IMR-90 (cell line): ENCODE measurements around the gene CTNNA2. TPM values are rescaled to one million over a fixed set of nuclear protein-coding genes. Genes with fewer than 3 reads are reported as not detected.

ENCODE experiments used
- ATAC-seq: fragments of 200-7000 bp; cut with Tn5 transposase; 2 replicates; pipeline ENCODE4 v1.9.1; 2020; ENCODE audit warnings: low read depth, mild to moderate bottlenecking, moderate library complexity
- BruUV-seq: library from RNA; stranded (reverse); fragments of 400-500 nt; replicated peaks from 2 replicates; lab custom pipeline; 2021; lab: Mats Ljungman, UMichigan
- CTCF ChIA-PET: fragments of 300-600 bp; formaldehyde crosslinking; extraction: SDS; loops from one replicate; lab custom pipeline; 2021; ENCODE audit warnings: antibody characterized with exemption; lab: Yijun Ruan, JAX
- POLR2A ChIA-PET: fragments of 300-600 bp; sonication (Branson Sonifier 250); formaldehyde crosslinking; loops from one replicate; lab custom pipeline; 2022; ENCODE audit warnings: antibody characterized with exemption; ENCODE audit not compliant: unreplicated experiment; lab: Charles Lee
- DNase-seq: peaks from one replicate; pipeline ENCODE4 v3.0.0; 2013
- H2AFZ ChIP-seq: replicated peaks from 2 replicates; pipeline ENCODE3; 2013; ENCODE audit warnings: low read length, mild to moderate bottlenecking; ENCODE audit not compliant: poor library complexity
- H2AK5ac ChIP-seq: 2 replicates; pipeline ENCODE4 v1.6.1; 2013; ENCODE audit warnings: low read depth, low read length, inconsistent platforms
- H2AK9ac ChIP-seq: replicated peaks from 2 replicates; pipeline ENCODE3; 2013; ENCODE audit warnings: mild to moderate bottlenecking, low read depth, low read length, moderate library complexity; ENCODE audit not compliant: poor library complexity
- H2BK120ac ChIP-seq: 2 replicates; pipeline ENCODE4 v1.6.1; 2013; ENCODE audit warnings: low read depth, low read length, inconsistent platforms
- H2BK15ac ChIP-seq: 3 replicates; pipeline ENCODE4 v1.6.1; 2013; ENCODE audit warnings: low read depth, low read length, inconsistent platforms
- H2BK20ac ChIP-seq: 2 replicates; pipeline ENCODE4 v1.6.1; 2013; ENCODE audit warnings: low read depth, mild to moderate bottlenecking, inconsistent platforms, low read length, moderate library complexity
- H2BK5ac ChIP-seq: 2 replicates; pipeline ENCODE4 v1.6.1; 2013; ENCODE audit warnings: mild to moderate bottlenecking, low read depth, low read length, inconsistent platforms; ENCODE audit not compliant: poor library complexity, severe bottlenecking
- H3K14ac ChIP-seq: replicated peaks from 2 replicates; pipeline ENCODE4 v1.6.1; 2013; ENCODE audit warnings: low read depth, low read length, inconsistent platforms
- H3K18ac ChIP-seq: 2 replicates; pipeline ENCODE4 v1.6.1; 2013; ENCODE audit warnings: low read depth, low read length, control low read depth
- H3K23ac ChIP-seq: 2 replicates; pipeline ENCODE4 v1.6.1; 2013; ENCODE audit warnings: low read depth, low read length, inconsistent platforms
- H3K27ac ChIP-seq: 2 replicates; pipeline ENCODE4 v1.5.1; 2013; ENCODE audit warnings: mild to moderate bottlenecking, control low read depth, low read length; ENCODE audit not compliant: insufficient read depth
- H3K27me3 ChIP-seq: 2 replicates; pipeline ENCODE4 v1.6.1; 2013; ENCODE audit warnings: low read length; ENCODE audit not compliant: control insufficient read depth, insufficient read depth
- H3K36me3 ChIP-seq: 2 replicates; pipeline ENCODE4 v1.6.1; 2013; ENCODE audit warnings: low read length, mixed read lengths; ENCODE audit not compliant: control insufficient read depth, insufficient read depth
- H3K4ac ChIP-seq: 2 replicates; pipeline ENCODE4 v1.6.1; 2013; ENCODE audit warnings: low read depth, low read length, inconsistent platforms
- H3K4me1 ChIP-seq: 2 replicates; pipeline ENCODE4 v1.6.1; 2013; ENCODE audit warnings: low read length, mixed read lengths; ENCODE audit not compliant: control insufficient read depth, insufficient read depth
- H3K4me2 ChIP-seq: 2 replicates; pipeline ENCODE4 v1.6.1; 2013; ENCODE audit warnings: low read depth, mild to moderate bottlenecking, control low read depth, low read length, moderate library complexity
- H3K4me3 ChIP-seq: 2 replicates; pipeline ENCODE4 v1.5.1; 2013; ENCODE audit warnings: low read depth, mild to moderate bottlenecking, control low read depth, low read length, moderate library complexity; ENCODE audit not compliant: insufficient read depth
- H3K56ac ChIP-seq: 2 replicates; pipeline ENCODE4 v1.6.1; 2013; ENCODE audit warnings: low read length, inconsistent platforms; ENCODE audit not compliant: insufficient read depth; ENCODE audit errors: extremely low read depth
- H3K79me1 ChIP-seq, 2 experiments: 2 replicates each; pipeline ENCODE4 v1.6.1; 2013; ENCODE audit warnings: low read length in 2 of 2, inconsistent platforms in 1 of 2, low read depth in 1 of 2
- H3K9ac ChIP-seq: 2 replicates; pipeline ENCODE4 v1.6.1; 2013; ENCODE audit warnings: low read depth, low read length, control low read depth
- H3K9me1 ChIP-seq: 2 replicates; pipeline ENCODE4 v1.6.1; 2013; ENCODE audit warnings: low read length, inconsistent platforms; ENCODE audit not compliant: insufficient read depth
- H3K9me3 ChIP-seq: 2 replicates; pipeline ENCODE4 v1.6.1; 2013; ENCODE audit warnings: low read length; ENCODE audit not compliant: control insufficient read depth, insufficient read depth
- H4K20me1 ChIP-seq: 2 replicates; pipeline ENCODE4 v1.6.1; 2013; ENCODE audit warnings: low read length, inconsistent platforms; ENCODE audit not compliant: insufficient read depth
- H4K5ac ChIP-seq: 2 replicates; pipeline ENCODE4 v1.6.1; 2013; ENCODE audit warnings: mild to moderate bottlenecking, low read depth, low read length, control low read depth
- H4K8ac ChIP-seq, 2 experiments: 2 replicates each; pipeline ENCODE4 v1.6.1; 2013; ENCODE audit warnings: low read depth in 2 of 2, low read length in 2 of 2, control low read depth in 1 of 2, inconsistent platforms in 1 of 2
- H4K91ac ChIP-seq: 2 replicates; pipeline ENCODE4 v1.6.1; 2013; ENCODE audit warnings: low read depth, low read length, inconsistent platforms; ENCODE audit not compliant: insufficient read depth
- BHLHE40 ChIP-seq: fragments of 150-350 bp; IDR thresholded peaks from 2 replicates; pipeline ENCODE4 v1.6.1; 2016; ENCODE audit warnings: mild to moderate bottlenecking, low read depth, low read length
- CEBPB ChIP-seq: IDR thresholded peaks from 2 replicates; pipeline ENCODE4 v1.6.1; 2012; ENCODE audit warnings: low read depth, low read length, improper control_type of control experiment
- CHD1 ChIP-seq: IDR thresholded peaks from 2 replicates; pipeline ENCODE4 v1.6.1; 2012; ENCODE audit warnings: low read depth, low read length, improper control_type of control experiment
- FOS ChIP-seq: fragments of 150-350 bp; IDR thresholded peaks from 2 replicates; pipeline ENCODE4 v1.6.1; 2016; ENCODE audit warnings: low read depth, low read length
- MAFK ChIP-seq: IDR thresholded peaks from 2 replicates; pipeline ENCODE4 v1.6.1; 2012; ENCODE audit warnings: low read depth, low read length, improper control_type of control experiment
- MAZ ChIP-seq: IDR thresholded peaks from 2 replicates; pipeline ENCODE4 v1.6.1; 2012; ENCODE audit warnings: low read depth, mild to moderate bottlenecking, low read length, improper control_type of control experiment, moderate library complexity, borderline replicate concordance
- MXI1 ChIP-seq: IDR thresholded peaks from 2 replicates; pipeline ENCODE4 v1.6.1; 2012; ENCODE audit warnings: low read depth, mild to moderate bottlenecking, low read length, moderate library complexity, borderline replicate concordance
- NFE2L2 ChIP-seq: fragments of 150-350 bp; IDR thresholded peaks from 2 replicates; pipeline ENCODE4 v1.6.1; 2016; ENCODE audit warnings: low read depth, mild to moderate bottlenecking, low read length
- POLR2A ChIP-seq: IDR thresholded peaks from 2 replicates; pipeline ENCODE4 v1.6.1; 2012; ENCODE audit warnings: mild to moderate bottlenecking, low read depth, low read length
- RAD21 ChIP-seq: IDR thresholded peaks from 2 replicates; pipeline ENCODE4 v1.6.1; 2012; ENCODE audit warnings: low read length, improper control_type of control experiment
- RCOR1 ChIP-seq: IDR thresholded peaks from 2 replicates; pipeline ENCODE4 v1.6.1; 2012; ENCODE audit warnings: mild to moderate bottlenecking, low read length, improper control_type of control experiment; ENCODE audit not compliant: insufficient replicate concordance
- RFX5 ChIP-seq: IDR thresholded peaks from 2 replicates; pipeline ENCODE4 v1.8.0; 2012; ENCODE audit warnings: low read depth, mild to moderate bottlenecking, low read length, moderate library complexity
- SMC3 ChIP-seq: fragments of 150-350 bp; IDR thresholded peaks from 2 replicates; pipeline ENCODE4 v1.6.1; 2016; ENCODE audit warnings: low read depth, mild to moderate bottlenecking, antibody characterized with exemption, low read length, moderate library complexity
- WGBS, 2 experiments: methylation state at CpG; one replicate each; pipeline versions ENCODE4 v1.1.5 to v1.1.7; 2013; ENCODE audit warnings: missing lambda C conversion rate in 2 of 2; ENCODE audit not compliant: insufficient read length in 1 of 2; ENCODE audit errors: extremely low coverage in 2 of 2; 5-methylcytosine and 5-hydroxymethylcytosine counted together
- dilution Hi-C: fragments of 300-500 bp; cut with HindIII; formaldehyde crosslinking; loops from one replicate; pipeline ENCODE4 v1.14.3; 2018; ENCODE audit warnings: low sequenced_read_pairs; ENCODE audit not compliant: unreplicated experiment
- in situ Hi-C: fragments of 300-500 bp; cut with MboI; formaldehyde crosslinking; loops from 3 replicates; pipeline ENCODE4 v1.14.3; 2019; ENCODE audit warnings: low sequenced_read_pairs, inconsistent platforms, mixed read lengths
- intact Hi-C: fragments of 100-400 bp; cut with micrococcal nuclease; formaldehyde crosslinking; loops from 2 replicates; pipeline ENCODE4 v1.10.0; 2022
- polyA plus RNA-seq, 3 experiments: library from polyadenylated mRNA; depleted of rRNA; stranded (reverse); fragments of >200 nt; gene quantifications; 2 replicates each; pipeline ENCODE4 v1.2.3, GENCODE V29; 2012; ENCODE audit warnings: low replicate concordance in 1 of 3
- total RNA-seq: library from RNA; depleted of rRNA; stranded (reverse); fragments of >200 nt; gene quantifications from 2 replicates; pipeline ENCODE4 v1.2.3, GENCODE V29; 2012
- TF ChIP-seq, protein P1 (sequence below): fragments of 150-350 bp; IDR thresholded peaks from 2 replicates; pipeline ENCODE4 v1.6.1; 2017; ENCODE audit warnings: mild to moderate bottlenecking, antibody characterized with exemption, low read length, low read depth
- TF ChIP-seq, protein P2 (sequence below): fragments of 150-350 bp; IDR thresholded peaks from 2 replicates; pipeline ENCODE4 v1.6.1; 2016; ENCODE audit warnings: low read depth, mild to moderate bottlenecking, low read length, moderate library complexity, borderline replicate concordance
- TF ChIP-seq, protein P3 (sequence below): conservative IDR thresholded peaks from 2 replicates; pipeline ENCODE4 v1.5.1; 2012; ENCODE audit warnings: mild to moderate bottlenecking, low read depth, low read length, improper control_type of control experiment

Gene CTNNA2
- total and polyA plus RNA-seq, 2 of the 4 experiments (the other 2 are of a cell fraction), result not detected

DNA sequence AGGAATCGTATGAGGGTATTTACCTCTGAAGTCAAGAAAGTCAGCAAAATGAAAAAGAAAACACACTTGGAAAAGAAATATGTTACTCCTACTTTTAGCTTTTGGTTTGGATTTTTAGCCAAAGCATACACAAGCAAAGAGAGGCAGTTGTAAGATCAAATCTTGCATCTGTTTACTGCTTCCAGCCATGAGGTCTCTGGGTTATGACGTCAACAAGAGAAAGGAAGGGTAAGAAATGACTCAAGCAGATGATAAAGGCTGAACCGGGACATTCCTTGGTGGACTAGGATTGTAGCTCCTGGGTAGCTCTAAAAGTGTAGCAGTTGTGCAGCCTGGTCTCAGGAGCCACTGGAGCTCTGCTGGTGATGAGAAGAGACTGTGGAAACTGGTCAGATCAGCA is 16.8 kb downstream of the CTNNA2 start:
- H2AK9ac ChIP-seq, result no peak overlapping the region
- in situ Hi-C loops, result no loop called here
- H4K20me1 ChIP-seq, result no peaks in the 10 kb centered on the region

More for the DNA sequence above, 16.8 kb downstream of the CTNNA2 start:
- Histone ChIP-seq H2BK15ac (no peak overlapping the region), H2BK20ac (no peak overlapping the region), H3K56ac (no peak overlapping the region), H3K4ac (no peak overlapping the region), H2BK5ac (no peak overlapping the region), H3K14ac (no peak overlapping the region), H3K4me1 (no peaks in the 10 kb centered on the region), H3K9ac (no peak overlapping the region), H3K36me3 (no peaks in the 10 kb centered on the region), H2AK5ac (no peak overlapping the region), H2AFZ (no peak overlapping the region), H3K9me3 (peaks cover 2% of the 10 kb centered on the region; the same call in 1 of the 2 replicates), H3K23ac (no peak overlapping the region), H3K27me3 (no peaks in the 10 kb centered on the region), H4K5ac (no peak overlapping the region), H4K91ac (no peak overlapping the region), H3K27ac (no peak overlapping the region), H3K4me2 (no peak overlapping the region), H3K9me1 (no peaks in the 10 kb centered on the region), H3K4me3 (no peak overlapping the region), H4K8ac (no peak overlapping the region), H2BK120ac (no peak overlapping the region), H3K79me1 (no peaks in the 10 kb centered on the region), H3K18ac (no peak overlapping the region)
- CTCF ChIA-PET, result no interaction called here
- BruUV-seq, result no TSS peak
- dilution Hi-C loops, result no loop called here
- intact Hi-C loops, result no loop called here
- DNase-seq (no peak), ATAC-seq (no peak)
- WGBS, 2 experiments, result 28% methylated on average over 2 of the region's 3 CpGs; no CpG with 5 or more reads in 1 of the 2 experiments
- POLR2A ChIA-PET, result no interaction called here
- TF ChIP-seq POLR2A (no peak), MXI1 (no peak), CHD1 (no peak), SMC3 (no peak), MAFK (no peak), BHLHE40 (no peak), NFE2L2 (no peak), RCOR1 (no peak), FOS (no peak), MAZ (no peak), RAD21 (no peak), RFX5 (no peak), CEBPB (no peak)
- TF ChIP-seq, protein P1, sequence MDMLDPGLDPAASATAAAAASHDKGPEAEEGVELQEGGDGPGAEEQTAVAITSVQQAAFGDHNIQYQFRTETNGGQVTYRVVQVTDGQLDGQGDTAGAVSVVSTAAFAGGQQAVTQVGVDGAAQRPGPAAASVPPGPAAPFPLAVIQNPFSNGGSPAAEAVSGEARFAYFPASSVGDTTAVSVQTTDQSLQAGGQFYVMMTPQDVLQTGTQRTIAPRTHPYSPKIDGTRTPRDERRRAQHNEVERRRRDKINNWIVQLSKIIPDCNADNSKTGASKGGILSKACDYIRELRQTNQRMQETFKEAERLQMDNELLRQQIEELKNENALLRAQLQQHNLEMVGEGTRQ, result no peak
- TF ChIP-seq, protein P2, sequence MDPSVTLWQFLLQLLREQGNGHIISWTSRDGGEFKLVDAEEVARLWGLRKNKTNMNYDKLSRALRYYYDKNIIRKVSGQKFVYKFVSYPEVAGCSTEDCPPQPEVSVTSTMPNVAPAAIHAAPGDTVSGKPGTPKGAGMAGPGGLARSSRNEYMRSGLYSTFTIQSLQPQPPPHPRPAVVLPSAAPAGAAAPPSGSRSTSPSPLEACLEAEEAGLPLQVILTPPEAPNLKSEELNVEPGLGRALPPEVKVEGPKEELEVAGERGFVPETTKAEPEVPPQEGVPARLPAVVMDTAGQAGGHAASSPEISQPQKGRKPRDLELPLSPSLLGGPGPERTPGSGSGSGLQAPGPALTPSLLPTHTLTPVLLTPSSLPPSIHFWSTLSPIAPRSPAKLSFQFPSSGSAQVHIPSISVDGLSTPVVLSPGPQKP, result no peak
- TF ChIP-seq, protein P3, sequence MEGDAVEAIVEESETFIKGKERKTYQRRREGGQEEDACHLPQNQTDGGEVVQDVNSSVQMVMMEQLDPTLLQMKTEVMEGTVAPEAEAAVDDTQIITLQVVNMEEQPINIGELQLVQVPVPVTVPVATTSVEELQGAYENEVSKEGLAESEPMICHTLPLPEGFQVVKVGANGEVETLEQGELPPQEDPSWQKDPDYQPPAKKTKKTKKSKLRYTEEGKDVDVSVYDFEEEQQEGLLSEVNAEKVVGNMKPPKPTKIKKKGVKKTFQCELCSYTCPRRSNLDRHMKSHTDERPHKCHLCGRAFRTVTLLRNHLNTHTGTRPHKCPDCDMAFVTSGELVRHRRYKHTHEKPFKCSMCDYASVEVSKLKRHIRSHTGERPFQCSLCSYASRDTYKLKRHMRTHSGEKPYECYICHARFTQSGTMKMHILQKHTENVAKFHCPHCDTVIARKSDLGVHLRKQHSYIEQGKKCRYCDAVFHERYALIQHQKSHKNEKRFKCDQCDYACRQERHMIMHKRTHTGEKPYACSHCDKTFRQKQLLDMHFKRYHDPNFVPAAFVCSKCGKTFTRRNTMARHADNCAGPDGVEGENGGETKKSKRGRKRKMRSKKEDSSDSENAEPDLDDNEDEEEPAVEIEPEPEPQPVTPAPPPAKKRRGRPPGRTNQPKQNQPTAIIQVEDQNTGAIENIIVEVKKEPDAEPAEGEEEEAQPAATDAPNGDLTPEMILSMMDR, result no peak
